Measurements from ENCODE around the gene GAS6. TPM values are rescaled to one million over a fixed set of nuclear protein-coding genes. Genes with fewer than 3 reads are reported as not detected.

Gene GAS6
- total RNA-seq, 1 donor from 2014 or later, result 0.62 TPM

DNA sequence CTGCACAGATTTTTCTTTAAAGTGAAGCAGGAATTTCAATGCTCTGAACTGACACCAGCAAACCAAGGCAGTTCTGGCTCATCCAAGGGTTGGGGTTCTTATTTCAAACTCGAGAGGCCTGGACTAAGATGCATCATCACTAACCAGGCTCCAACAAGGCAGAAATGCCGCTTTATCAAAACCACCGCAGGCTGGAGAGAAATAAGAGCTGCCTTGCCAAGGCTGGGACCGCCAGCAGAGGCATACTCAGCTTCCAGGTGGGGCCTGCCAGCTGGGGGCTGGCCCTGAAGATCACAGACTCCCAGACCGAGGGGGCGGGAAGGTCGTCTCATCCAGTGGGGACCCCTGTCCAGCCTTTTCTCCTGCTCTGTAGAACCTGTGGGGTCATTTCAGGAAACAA lies 37.4 kb upstream of the GAS6 start:
- Mint-ChIP-seq H3K36me3 (ENCODE audit: low read depth) (no peaks in the 10 kb centered on the region), H3K27ac (no peak overlapping the region), H3K27me3 (ENCODE audit: insufficient read depth) (peaks cover 6% of the 10 kb centered on the region), H3K4me3 (no peak overlapping the region), H3K9me3 (no peaks in the 10 kb centered on the region), H3K4me1 (ENCODE audit: low read depth) (no peaks in the 10 kb centered on the region)
- no peak for DNase-seq (ENCODE audit: low spot score)
- intact Hi-C loops (cut with micrococcal nuclease), result no loop called here

DNA sequence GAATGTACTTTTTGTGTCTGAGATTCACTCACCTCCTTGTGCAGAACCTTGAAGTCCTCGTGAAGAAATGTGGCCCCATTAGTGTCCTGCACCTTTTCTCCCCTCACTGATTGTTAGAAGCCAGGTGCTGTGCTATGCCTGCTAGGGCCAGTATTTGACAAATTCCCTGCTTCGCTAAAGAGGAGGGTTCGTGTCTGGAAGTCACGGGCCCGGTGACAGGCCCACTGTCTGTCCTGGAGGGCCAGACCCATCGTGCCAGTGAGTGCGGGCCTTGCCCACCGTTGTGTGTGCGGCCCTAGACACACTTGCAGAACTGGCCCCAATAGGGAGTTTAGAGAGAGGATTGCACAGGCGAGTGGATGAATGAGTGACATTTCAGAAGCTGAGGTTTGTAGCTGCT lies 36.8 kb upstream of the GAS6 start:
- peaks cover 6% of the 10 kb centered on the region for H3K27me3 Mint-ChIP-seq (ENCODE audit: insufficient read depth)

DNA sequence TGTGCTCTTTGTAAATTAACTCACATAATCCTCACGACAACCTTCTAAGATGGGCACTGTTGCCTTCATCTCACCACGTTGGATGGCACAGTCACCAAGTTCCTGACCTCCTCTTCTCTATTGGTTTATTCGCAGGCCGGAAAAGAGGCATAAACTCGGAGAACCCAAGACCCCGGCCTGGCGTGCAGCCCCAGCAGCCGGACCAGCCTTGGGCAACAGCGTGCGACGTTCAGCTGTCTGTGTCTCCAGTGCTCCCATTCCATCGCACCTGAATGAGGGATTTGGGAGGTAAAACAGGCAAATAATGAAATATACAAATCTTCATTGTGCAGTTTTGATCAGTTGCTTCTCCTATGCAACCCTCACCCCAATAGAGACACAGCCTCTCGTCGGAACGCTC lies 34.5 kb upstream of the GAS6 start:
- Mint-ChIP-seq H3K4me1 (ENCODE audit: low read depth) (no peaks in the 10 kb centered on the region), H3K27ac (no peak overlapping the region), H3K4me3 (no peak overlapping the region), H3K9me3 (no peaks in the 10 kb centered on the region), H3K36me3 (ENCODE audit: low read depth) (peaks cover 2% of the 10 kb centered on the region), H3K27me3 (ENCODE audit: insufficient read depth) (peaks cover 19% of the 10 kb centered on the region)
- intact Hi-C loops (cut with micrococcal nuclease), result no loop called here
- no peak for DNase-seq (ENCODE audit: low spot score)

More for the DNA sequence above, 36.8 kb upstream of the GAS6 start:
- H3K27ac Mint-ChIP-seq, result no peak overlapping the region
- DNase-seq (ENCODE audit: low spot score), result no peak
- intact Hi-C loops (cut with micrococcal nuclease), result no loop called here
- no peaks in the 10 kb centered on the region for H3K36me3 Mint-ChIP-seq (ENCODE audit: low read depth)
- H3K4me1 Mint-ChIP-seq (ENCODE audit: low read depth), result no peaks in the 10 kb centered on the region
- H3K4me3 Mint-ChIP-seq, result no peak overlapping the region
- H3K9me3 Mint-ChIP-seq, result no peaks in the 10 kb centered on the region

DNA sequence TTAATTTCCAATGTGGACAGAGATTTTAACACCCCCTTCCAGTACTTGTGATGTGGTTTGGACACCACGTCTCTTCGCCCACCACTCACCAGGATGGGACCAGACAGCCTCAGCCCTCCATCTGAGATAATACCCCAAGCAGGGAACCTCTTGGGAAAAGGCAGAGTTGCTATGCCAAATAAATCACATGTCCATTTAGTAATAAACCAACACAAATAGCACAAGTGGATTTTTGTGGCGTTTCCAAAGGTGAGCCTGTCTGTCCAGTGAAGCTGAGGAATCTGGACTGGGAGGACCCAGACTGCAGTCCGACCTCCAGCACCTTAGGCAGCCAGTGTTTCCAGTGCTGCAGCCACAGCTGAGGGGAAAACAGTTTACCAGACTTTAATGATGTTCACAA lies 34.1 kb upstream of the GAS6 start:
- Mint-ChIP-seq H3K4me3 (no peak overlapping the region), H3K27me3 (ENCODE audit: insufficient read depth) (peaks cover 23% of the 10 kb centered on the region), H3K9me3 (no peaks in the 10 kb centered on the region), H3K36me3 (ENCODE audit: low read depth) (peaks cover 2% of the 10 kb centered on the region), H3K4me1 (ENCODE audit: low read depth) (no peaks in the 10 kb centered on the region), H3K27ac (no peak overlapping the region)
- no peak for DNase-seq (ENCODE audit: low spot score)
- intact Hi-C loops (cut with micrococcal nuclease), result no loop called here

DNA sequence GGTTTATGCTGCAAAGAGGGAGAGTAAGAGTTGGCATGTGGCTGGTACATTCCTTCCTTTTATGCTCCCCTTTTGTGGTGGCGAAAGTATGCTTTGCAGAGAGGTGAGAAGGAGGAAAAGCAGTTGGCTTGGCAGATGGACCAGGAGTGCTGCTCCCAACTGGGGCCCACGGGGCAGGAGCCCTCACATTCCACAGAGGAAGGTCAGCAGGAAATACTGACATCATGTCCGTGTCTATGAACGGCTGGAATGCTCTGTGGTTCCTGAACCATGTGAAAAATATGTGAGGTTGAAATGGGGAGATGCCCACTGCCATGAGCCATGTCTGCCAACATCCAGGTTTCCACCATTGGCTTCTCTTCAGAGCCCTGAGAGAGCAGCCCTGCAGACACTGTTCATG lies 33.3 kb upstream of the GAS6 start:
- H3K4me3 Mint-ChIP-seq, result no peak overlapping the region
- no peak overlapping the region for H3K27ac Mint-ChIP-seq
- H3K27me3 Mint-ChIP-seq (ENCODE audit: insufficient read depth), result peaks cover 29% of the 10 kb centered on the region
- intact Hi-C loops (cut with micrococcal nuclease), result no loop called here
- no peak for DNase-seq (ENCODE audit: low spot score)
- no peaks in the 10 kb centered on the region for H3K4me1 Mint-ChIP-seq (ENCODE audit: low read depth)
- no peaks in the 10 kb centered on the region for H3K9me3 Mint-ChIP-seq
- peaks cover 2% of the 10 kb centered on the region for H3K36me3 Mint-ChIP-seq (ENCODE audit: low read depth)

DNA sequence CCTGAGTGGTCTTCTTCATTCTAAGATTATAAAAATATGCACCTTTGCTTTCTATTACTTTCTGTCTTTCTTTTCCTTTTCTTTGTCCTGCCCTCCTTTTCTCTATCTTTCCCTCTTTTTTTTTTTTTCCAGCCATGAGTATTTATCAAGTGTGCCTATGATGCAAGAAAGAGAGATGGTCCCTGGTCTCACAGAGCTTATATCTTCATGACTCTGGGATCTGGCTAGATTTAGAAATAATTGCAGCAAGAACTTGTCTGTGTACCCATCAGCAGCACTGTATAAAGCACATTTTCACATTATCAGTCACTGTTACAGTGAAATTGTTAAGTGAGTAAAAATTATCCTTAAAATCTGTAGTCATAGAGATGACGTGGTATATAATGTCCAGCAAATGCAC lies 31.6 kb upstream of the GAS6 start:
- Mint-ChIP-seq H3K36me3 (ENCODE audit: low read depth) (peaks cover 2% of the 10 kb centered on the region), H3K9me3 (no peaks in the 10 kb centered on the region), H3K27ac (no peak overlapping the region), H3K4me3 (no peak overlapping the region), H3K4me1 (ENCODE audit: low read depth) (no peaks in the 10 kb centered on the region), H3K27me3 (ENCODE audit: insufficient read depth) (peaks cover 34% of the 10 kb centered on the region)
- DNase-seq (ENCODE audit: low spot score), result no peak
- intact Hi-C loops (cut with micrococcal nuclease), result no loop called here

DNA sequence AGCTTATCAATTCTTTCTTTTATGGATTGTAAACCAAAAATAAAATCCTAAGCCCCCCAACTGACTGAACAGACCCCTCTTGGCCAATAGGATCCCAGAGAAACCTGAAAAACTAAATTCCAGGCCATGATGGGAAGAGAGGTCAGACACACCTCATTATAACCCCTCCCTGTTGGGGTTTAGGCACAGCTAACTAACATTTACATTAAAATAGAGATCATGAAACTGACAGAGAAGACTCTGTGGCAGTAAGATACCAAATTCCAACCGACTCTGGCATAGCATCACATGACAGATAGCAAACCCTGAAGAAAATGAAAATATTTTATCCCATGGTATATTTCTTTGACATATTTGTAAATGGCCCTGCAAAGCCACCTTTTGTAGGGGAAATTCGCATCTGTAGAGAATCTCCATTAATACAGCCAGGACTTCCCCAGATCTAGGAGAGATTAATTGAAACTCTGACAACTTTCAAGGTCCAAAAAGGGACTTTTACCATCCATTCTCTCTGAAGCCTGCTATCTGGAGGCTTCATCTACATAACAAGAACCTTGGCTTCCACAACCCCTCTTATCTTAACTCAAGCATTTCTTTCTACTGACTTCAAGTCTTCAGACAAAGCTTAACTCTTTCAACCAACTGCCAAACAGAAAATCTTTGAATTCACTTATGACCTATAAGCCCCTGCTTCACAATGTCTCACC lies 27.1 kb upstream of the GAS6 start:
- Mint-ChIP-seq H3K36me3 (ENCODE audit: low read depth) (peaks cover 2% of the 10 kb centered on the region), H3K4me1 (ENCODE audit: low read depth) (no peaks in the 10 kb centered on the region), H3K4me3 (no peak overlapping the region), H3K27ac (no peak overlapping the region), H3K27me3 (ENCODE audit: insufficient read depth) (peaks cover 36% of the 10 kb centered on the region), H3K9me3 (no peaks in the 10 kb centered on the region)
- no peak for DNase-seq (ENCODE audit: low spot score)
- intact Hi-C loops (cut with micrococcal nuclease), result no loop called here

DNA sequence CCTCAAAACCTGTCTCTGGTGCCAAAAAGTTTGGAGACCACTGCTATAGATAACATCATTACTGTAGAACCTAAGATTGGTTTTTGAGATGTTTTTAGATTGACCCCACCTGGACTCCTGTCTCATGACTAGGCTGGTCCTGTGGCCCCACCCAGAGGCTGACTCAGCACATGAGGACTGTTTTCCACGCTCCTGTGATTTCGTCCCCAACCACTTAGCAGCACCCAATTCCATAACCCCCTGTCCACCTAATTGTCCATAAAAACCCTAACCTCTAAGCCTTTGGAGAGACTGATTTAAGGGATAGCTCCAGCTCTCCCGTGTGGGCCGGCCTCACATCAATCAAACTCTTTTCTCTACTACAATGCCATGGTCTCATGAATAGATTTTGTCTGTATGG lies 25.6 kb upstream of the GAS6 start:
- Mint-ChIP-seq H3K4me3 (no peak overlapping the region), H3K4me1 (ENCODE audit: low read depth) (no peaks in the 10 kb centered on the region), H3K36me3 (ENCODE audit: low read depth) (no peaks in the 10 kb centered on the region), H3K27ac (no peak overlapping the region), H3K27me3 (ENCODE audit: insufficient read depth) (peaks cover 29% of the 10 kb centered on the region), H3K9me3 (no peaks in the 10 kb centered on the region)
- no peak for DNase-seq (ENCODE audit: low spot score)
- intact Hi-C loops (cut with micrococcal nuclease), result no loop called here

DNA sequence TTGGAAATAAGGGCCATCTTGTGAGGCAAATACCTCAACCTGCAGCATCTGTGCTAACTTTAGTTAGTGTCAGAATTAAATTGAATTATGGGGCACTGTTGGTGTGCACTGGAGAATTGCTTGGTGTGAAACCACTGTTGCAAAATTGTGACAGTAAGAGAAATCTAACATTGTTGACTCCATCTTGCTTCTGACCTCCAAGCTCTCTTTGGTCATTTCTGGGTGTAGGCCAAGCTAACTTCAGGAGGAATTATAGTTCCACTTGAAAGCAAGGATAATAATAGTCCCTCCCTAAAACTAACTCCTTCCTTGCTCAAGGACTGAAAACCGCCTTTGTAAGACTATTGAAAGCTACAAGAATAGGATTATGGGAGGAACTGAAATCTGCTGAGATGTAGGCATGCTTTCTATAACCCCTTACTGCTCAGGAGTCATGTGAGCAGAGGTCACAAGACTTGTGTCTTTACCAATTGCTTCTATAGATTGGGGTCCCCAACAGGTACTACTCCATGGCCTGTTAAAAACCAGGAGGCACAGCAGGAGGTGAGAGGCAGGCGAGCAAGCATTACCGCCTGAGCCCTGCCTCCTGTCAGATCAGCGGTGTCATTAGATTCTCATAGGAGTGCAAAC lies 24.9 kb upstream of the GAS6 start:
- Mint-ChIP-seq H3K27me3 (ENCODE audit: insufficient read depth) (peaks cover 24% of the 10 kb centered on the region), H3K9me3 (no peaks in the 10 kb centered on the region), H3K27ac (no peak overlapping the region), H3K4me3 (no peak overlapping the region), H3K36me3 (ENCODE audit: low read depth) (no peaks in the 10 kb centered on the region), H3K4me1 (ENCODE audit: low read depth) (no peaks in the 10 kb centered on the region)
- intact Hi-C loops (cut with micrococcal nuclease), result no loop called here
- DNase-seq (ENCODE audit: low spot score), result no peak

DNA sequence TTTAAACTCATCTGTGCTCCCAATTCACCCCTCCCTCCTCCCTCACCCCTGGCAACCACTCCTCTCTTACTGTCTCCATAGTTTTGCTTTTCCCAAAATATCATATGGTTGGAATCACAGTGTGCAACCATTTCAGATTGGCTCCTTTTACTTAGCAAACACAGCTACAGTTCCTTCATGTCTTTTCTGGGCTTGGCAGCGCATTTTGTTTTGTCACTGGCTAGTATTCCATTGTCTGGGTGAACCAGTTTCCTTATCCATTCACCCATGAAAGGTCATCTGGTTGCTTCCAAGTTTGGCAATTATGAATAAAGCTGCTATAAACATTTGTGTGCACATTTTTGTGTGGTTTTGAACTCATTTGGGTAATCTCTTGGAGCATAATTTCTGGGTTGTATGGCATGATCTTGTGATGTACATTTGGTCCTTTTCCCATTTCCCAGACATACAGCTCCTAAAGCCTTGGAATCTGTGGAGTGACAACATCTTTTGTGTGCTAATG lies 23.9 kb upstream of the GAS6 start:
- H3K9me3 Mint-ChIP-seq, result no peaks in the 10 kb centered on the region
- DNase-seq (ENCODE audit: low spot score), result no peak
- no peaks in the 10 kb centered on the region for H3K36me3 Mint-ChIP-seq (ENCODE audit: low read depth)
- no peaks in the 10 kb centered on the region for H3K4me1 Mint-ChIP-seq (ENCODE audit: low read depth)
- H3K27ac Mint-ChIP-seq, result no peak overlapping the region
- intact Hi-C loops (cut with micrococcal nuclease), result no loop called here
- no peak overlapping the region for H3K4me3 Mint-ChIP-seq
- peaks cover 14% of the 10 kb centered on the region for H3K27me3 Mint-ChIP-seq (ENCODE audit: insufficient read depth)

DNA sequence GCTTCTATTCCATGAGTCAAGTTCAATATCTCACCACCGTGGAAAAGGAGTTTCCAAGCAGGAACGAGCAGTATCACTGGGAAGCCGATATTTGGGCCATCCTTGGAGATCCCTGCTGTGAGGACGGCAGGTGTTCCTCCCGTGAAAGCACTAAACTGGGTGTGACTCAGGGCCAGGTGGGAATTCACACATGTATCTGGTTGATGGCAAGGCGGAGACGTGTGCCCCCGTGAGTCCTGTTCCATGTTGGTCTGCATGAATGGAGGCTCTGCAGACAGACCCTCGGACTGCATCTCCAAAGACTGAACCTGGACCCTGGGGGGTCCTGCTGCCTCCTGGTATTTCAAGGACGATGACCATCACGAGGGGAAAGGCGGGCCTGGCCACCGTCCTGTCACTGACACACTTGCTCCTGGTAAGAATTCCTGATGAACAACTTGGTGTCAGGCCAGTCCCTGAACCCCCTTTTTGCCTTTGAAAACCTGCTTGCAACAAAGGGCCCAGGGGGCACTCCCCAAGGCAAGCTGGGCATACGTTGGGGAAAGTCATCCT lies 22.8 kb upstream of the GAS6 start:
- DNase-seq (ENCODE audit: low spot score), result no peak
- Mint-ChIP-seq H3K9me3 (no peaks in the 10 kb centered on the region), H3K27ac (no peak overlapping the region), H3K4me3 (no peak overlapping the region), H3K27me3 (ENCODE audit: insufficient read depth) (peaks cover 10% of the 10 kb centered on the region), H3K4me1 (ENCODE audit: low read depth) (no peaks in the 10 kb centered on the region), H3K36me3 (ENCODE audit: low read depth) (no peaks in the 10 kb centered on the region)
- intact Hi-C loops (cut with micrococcal nuclease), result no loop called here

DNA sequence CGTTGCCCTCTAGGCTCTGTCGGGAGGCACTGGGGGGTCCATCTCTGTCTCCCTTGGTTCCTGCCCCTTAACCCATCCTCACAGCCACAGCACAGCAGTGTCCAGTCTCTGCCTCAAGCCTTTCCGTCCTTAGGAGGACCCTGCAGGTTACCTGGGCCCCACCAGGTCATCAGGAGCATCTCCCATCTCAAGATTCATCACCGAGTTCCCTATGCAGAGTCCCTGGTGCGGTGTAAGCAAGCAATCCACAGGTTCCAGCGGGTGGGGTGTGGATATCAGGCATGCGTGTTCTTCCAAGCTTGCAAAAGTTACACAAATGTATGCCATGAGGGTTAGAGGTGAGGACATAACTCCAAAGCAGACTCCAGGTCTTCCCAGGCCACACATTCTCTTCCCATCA lies 20.9 kb upstream of the GAS6 start:
- Mint-ChIP-seq H3K36me3 (ENCODE audit: low read depth) (no peaks in the 10 kb centered on the region), H3K9me3 (no peaks in the 10 kb centered on the region), H3K27me3 (ENCODE audit: insufficient read depth) (peaks cover 5% of the 10 kb centered on the region), H3K4me1 (ENCODE audit: low read depth) (no peaks in the 10 kb centered on the region), H3K27ac (no peak overlapping the region), H3K4me3 (no peak overlapping the region)
- DNase-seq (ENCODE audit: low spot score), result no peak
- intact Hi-C loops (cut with micrococcal nuclease), result no loop called here

DNA sequence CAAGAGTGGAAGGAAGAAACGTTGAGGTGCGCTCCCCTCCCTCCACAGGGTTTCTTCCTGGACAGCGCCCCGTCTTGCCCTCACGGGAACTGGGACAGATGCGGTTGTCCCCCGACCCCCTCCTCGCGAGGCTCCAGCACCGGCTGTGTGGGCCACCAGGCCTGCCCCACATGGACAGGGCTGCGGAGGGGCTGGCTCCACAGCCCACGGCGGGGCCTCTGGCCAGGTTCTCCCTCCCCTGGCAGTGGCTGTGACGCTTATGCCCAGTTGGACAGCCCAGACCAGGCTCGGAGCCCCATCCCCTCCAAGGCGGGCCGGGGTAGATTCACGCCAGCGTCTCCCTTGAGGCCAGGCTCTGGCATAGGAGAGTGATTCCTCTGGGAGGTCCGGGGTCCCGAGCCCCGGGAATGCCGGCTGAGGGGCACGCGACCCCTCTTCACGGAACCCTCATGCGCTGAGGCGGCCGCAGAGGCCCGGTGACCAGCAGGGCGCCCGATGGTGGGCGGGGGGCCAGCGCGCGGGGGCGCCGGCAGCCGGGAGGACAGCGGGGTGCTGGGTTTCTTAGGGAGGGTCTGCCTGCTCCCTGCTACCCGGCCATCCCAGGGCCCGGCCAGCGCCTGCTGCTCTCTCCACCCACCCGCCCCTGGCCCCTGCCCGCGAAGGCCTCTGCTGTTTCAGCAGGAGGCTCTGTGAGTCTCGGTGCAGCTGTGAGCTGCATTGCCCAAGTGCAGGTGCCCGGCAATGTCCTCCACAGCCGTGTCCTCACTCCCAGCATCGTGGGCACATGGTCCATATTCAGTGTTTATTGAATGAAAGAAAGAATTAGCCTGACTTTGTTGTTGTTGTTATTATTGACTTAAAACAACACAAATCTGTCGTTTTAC lies 20.3 kb upstream of the GAS6 start:
- intact Hi-C loops (cut with micrococcal nuclease), result no loop called here
- no peak overlapping the region for H3K4me3 Mint-ChIP-seq
- DNase-seq (ENCODE audit: low spot score), result no peak
- H3K27ac Mint-ChIP-seq, result no peak overlapping the region
- H3K9me3 Mint-ChIP-seq, result no peaks in the 10 kb centered on the region
- H3K36me3 Mint-ChIP-seq (ENCODE audit: low read depth), result no peaks in the 10 kb centered on the region
- no peaks in the 10 kb centered on the region for H3K4me1 Mint-ChIP-seq (ENCODE audit: low read depth)
- peaks cover 3% of the 10 kb centered on the region for H3K27me3 Mint-ChIP-seq (ENCODE audit: insufficient read depth)
